IPS-18a (cell line): ENCODE data around the gene IFT57.

ENCODE experiments used
- H3K27ac ChIP-seq: one replicate; pipeline ENCODE4 v1.5.1; 2013; ENCODE audit warnings: low read length
- H3K27me3 ChIP-seq: one replicate; pipeline ENCODE4 v1.6.1; 2013; ENCODE audit warnings: mild to moderate bottlenecking, low read length; ENCODE audit not compliant: control insufficient read depth, insufficient read depth
- H3K36me3 ChIP-seq: one replicate; pipeline ENCODE4 v1.6.1; 2013; ENCODE audit warnings: low read depth, low read length; ENCODE audit not compliant: control insufficient read depth
- H3K4me1 ChIP-seq: one replicate; pipeline ENCODE4 v1.6.1; 2013; ENCODE audit warnings: low read depth, low read length; ENCODE audit not compliant: control insufficient read depth
- H3K4me3 ChIP-seq: one replicate; pipeline ENCODE4 v1.5.1; 2013; ENCODE audit warnings: low read length
- H3K9ac ChIP-seq: one replicate; pipeline ENCODE4 v1.6.1; 2013; ENCODE audit warnings: mild to moderate bottlenecking, low read length, moderate library complexity
- H3K9me3 ChIP-seq: one replicate; pipeline ENCODE4 v1.6.1; 2013; ENCODE audit warnings: low read depth, low read length; ENCODE audit not compliant: control insufficient read depth

The IFT57 gene

GRCh38 chr3:108241146-108241545 is 18.9 kb upstream of the IFT57 start:
- no peaks in the 10 kb centered on the region for H3K36me3 ChIP-seq
- no peak overlapping the region for H3K4me3 ChIP-seq
- no peak overlapping the region for H3K9ac ChIP-seq
- no peak overlapping the region for H3K27ac ChIP-seq
- no peaks in the 10 kb centered on the region for H3K9me3 ChIP-seq
- no peaks in the 10 kb centered on the region for H3K27me3 ChIP-seq
- H3K4me1 ChIP-seq: no peaks in the 10 kb centered on the region

- H3K4me1 ChIP-seq: no peaks in the 10 kb centered on the region
- no peaks in the 10 kb centered on the region for H3K36me3 ChIP-seq
- H3K27me3 ChIP-seq: no peaks in the 10 kb centered on the region
- H3K9ac ChIP-seq: no peak overlapping the region
- no peak overlapping the region for H3K4me3 ChIP-seq
- H3K27ac ChIP-seq: no peak overlapping the region
- no peaks in the 10 kb centered on the region for H3K9me3 ChIP-seq
These were observed 16.9 kb upstream of the IFT57 start for GRCh38 chr3:108239082-108239481.

GRCh38 chr3:108235290-108235689 is 13.1 kb upstream of the IFT57 start:
- H3K9me3 ChIP-seq: no peaks in the 10 kb centered on the region
- no peaks in the 10 kb centered on the region for H3K27me3 ChIP-seq
- no peak overlapping the region for H3K4me3 ChIP-seq
- no peaks in the 10 kb centered on the region for H3K36me3 ChIP-seq
- no peak overlapping the region for H3K27ac ChIP-seq
- no peak overlapping the region for H3K9ac ChIP-seq
- no peaks in the 10 kb centered on the region for H3K4me1 ChIP-seq

GRCh38 chr3:108234387-108234957 is 12.2 kb upstream of the IFT57 start:
- H3K9me3 ChIP-seq: no peaks in the 10 kb centered on the region
- H3K9ac ChIP-seq: no peak overlapping the region
- H3K4me1 ChIP-seq: no peaks in the 10 kb centered on the region
- H3K27ac ChIP-seq: no peak overlapping the region
- no peaks in the 10 kb centered on the region for H3K27me3 ChIP-seq
- no peak overlapping the region for H3K4me3 ChIP-seq
- H3K36me3 ChIP-seq: no peaks in the 10 kb centered on the region

- Histone ChIP-seq H3K36me3 (no peaks in the 10 kb centered on the region), H3K4me1 (no peaks in the 10 kb centered on the region), H3K9me3 (no peaks in the 10 kb centered on the region), H3K27me3 (peaks cover 9% of the 10 kb centered on the region), H3K27ac (no peak overlapping the region), H3K9ac (no peak overlapping the region), H3K4me3 (no peak overlapping the region)
These were observed 6.1 kb upstream of the IFT57 start for GRCh38 chr3:108228286-108228685.

GRCh38 chr3:108227131-108227530 is 4.9 kb upstream of the IFT57 start:
- Histone ChIP-seq H3K27me3 (peaks cover 9% of the 10 kb centered on the region), H3K9me3 (no peaks in the 10 kb centered on the region), H3K4me1 (no peaks in the 10 kb centered on the region), H3K27ac (no peak overlapping the region), H3K9ac (no peak overlapping the region), H3K4me3 (no peak overlapping the region), H3K36me3 (no peaks in the 10 kb centered on the region)

- H3K9ac ChIP-seq: no peak overlapping the region
- H3K4me1 ChIP-seq: peaks cover 3% of the 10 kb centered on the region
- H3K9me3 ChIP-seq: no peaks in the 10 kb centered on the region
- H3K4me3 ChIP-seq: no peak overlapping the region
- no peak overlapping the region for H3K27ac ChIP-seq
- H3K27me3 ChIP-seq: peaks cover 9% of the 10 kb centered on the region
- H3K36me3 ChIP-seq: no peaks in the 10 kb centered on the region
These were observed 3.0 kb upstream of the IFT57 start for GRCh38 chr3:108225221-108225620.

- Histone ChIP-seq H3K27me3 (peaks cover 9% of the 10 kb centered on the region), H3K9ac (no peak overlapping the region), H3K27ac (no peak overlapping the region), H3K4me1 (peaks cover 3% of the 10 kb centered on the region), H3K9me3 (no peaks in the 10 kb centered on the region), H3K36me3 (no peaks in the 10 kb centered on the region), H3K4me3 (no peak overlapping the region)
These were observed 1.7 kb upstream of the IFT57 start for GRCh38 chr3:108223928-108224327.

- Histone ChIP-seq H3K4me1 (peaks cover 3% of the 10 kb centered on the region), H3K9ac (peak overlapping the region; percentile 34), H3K27ac (no peak overlapping the region), H3K4me3 (peak overlapping the region; percentile 56), H3K36me3 (no peaks in the 10 kb centered on the region), H3K27me3 (peaks cover 9% of the 10 kb centered on the region), H3K9me3 (no peaks in the 10 kb centered on the region)
These were observed 785 bp upstream of the IFT57 start for GRCh38 chr3:108222853-108223565.

- Histone ChIP-seq H3K4me1 (peaks cover 3% of the 10 kb centered on the region), H3K36me3 (no peaks in the 10 kb centered on the region), H3K27ac (no peak overlapping the region), H3K27me3 (peaks cover 9% of the 10 kb centered on the region), H3K4me3 (peak overlapping the region; percentile 92), H3K9me3 (no peaks in the 10 kb centered on the region), H3K9ac (peak overlapping the region; percentile 81)
These were observed 831 bp downstream of the IFT57 start for GRCh38 chr3:108221393-108221792.

GRCh38 chr3:108219336-108219735 is 2.9 kb downstream of the IFT57 start:
- Histone ChIP-seq H3K27me3 (peaks cover 9% of the 10 kb centered on the region), H3K36me3 (no peaks in the 10 kb centered on the region), H3K27ac (no peak overlapping the region), H3K9ac (no peak overlapping the region), H3K4me1 (peaks cover 3% of the 10 kb centered on the region), H3K4me3 (no peak overlapping the region), H3K9me3 (no peaks in the 10 kb centered on the region)

GRCh38 chr3:108218811-108219210 is 3.4 kb downstream of the IFT57 start:
- H3K9ac ChIP-seq: no peak overlapping the region

More at GRCh38 chr3:108218811-108219210, 3.4 kb downstream of the IFT57 start:
- Histone ChIP-seq H3K27me3 (peaks cover 5% of the 10 kb centered on the region), H3K9me3 (no peaks in the 10 kb centered on the region), H3K4me1 (peaks cover 3% of the 10 kb centered on the region), H3K36me3 (no peaks in the 10 kb centered on the region), H3K27ac (no peak overlapping the region), H3K4me3 (no peak overlapping the region)
